ENCODE results near the gene POP4. TPM values are rescaled to one million over a fixed set of nuclear protein-coding genes. Genes with fewer than 3 reads are reported as not detected.

Gene POP4
- total RNA-seq, 2 donors from 2014 or later = 62.1 to 94.2 TPM

DNA sequence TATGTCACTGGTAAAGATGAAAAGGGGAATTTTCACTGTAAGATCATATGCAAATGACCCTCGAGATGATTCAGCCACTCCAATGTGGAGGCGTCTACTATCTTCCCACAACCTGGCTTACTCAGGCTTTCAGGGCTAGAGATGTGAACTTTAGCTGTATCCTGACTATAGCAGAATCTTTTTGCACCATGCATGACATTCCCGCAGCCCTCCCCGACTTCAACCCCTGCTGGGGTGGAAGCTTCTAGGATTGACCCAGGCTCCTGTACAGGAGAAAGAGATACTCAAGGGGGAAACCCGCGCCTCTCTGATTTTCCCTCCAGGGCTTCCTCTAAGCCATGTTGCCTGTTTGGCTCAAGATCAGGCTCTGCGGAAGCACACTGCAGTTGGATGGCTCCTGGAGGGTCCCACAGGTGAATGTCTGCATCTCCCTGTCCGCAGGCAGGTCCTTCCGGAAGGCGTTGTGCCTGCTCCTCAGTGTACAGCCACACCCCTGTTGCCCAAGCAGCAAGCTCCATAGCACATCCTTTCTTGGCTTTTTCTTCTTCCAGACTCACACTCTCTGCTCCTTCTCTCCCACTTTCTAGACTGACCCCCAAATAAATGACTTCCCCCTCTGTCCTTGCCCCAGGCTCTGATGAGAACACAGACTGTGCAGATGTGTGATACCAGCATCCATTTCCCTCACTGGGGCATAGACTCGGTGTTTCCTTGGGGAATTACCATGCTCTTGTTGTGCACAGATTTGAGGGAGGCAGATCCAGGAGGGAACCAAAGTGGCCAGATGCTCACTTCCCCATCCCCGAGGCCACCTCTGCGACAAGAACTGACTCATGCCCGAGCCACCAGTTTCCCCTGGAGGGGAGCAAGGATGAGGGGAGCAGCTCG is 29.1 kb upstream of the POP4 start:
- WGBS = 65% methylated on average over 15 of the region's 15 CpGs

DNA sequence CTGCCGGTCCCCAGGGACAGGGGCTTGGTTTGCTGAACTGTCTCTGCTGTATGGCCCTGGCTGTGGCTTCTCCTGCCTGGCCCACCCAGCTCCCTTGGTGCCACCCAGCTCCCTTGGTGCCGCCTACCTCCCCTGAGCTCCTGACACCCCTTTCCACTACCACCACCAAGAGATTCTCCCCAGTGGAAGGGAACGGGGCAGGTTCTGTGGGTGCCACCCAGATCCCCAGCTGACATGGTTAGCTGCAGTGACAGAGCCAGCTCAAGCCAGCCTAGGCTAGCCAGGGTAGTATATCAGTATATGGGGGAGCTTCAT is 28.5 kb upstream of the POP4 start:
- no peak for DNase-seq (ENCODE audit: low spot score)
- TF ChIP-seq, protein P1, sequence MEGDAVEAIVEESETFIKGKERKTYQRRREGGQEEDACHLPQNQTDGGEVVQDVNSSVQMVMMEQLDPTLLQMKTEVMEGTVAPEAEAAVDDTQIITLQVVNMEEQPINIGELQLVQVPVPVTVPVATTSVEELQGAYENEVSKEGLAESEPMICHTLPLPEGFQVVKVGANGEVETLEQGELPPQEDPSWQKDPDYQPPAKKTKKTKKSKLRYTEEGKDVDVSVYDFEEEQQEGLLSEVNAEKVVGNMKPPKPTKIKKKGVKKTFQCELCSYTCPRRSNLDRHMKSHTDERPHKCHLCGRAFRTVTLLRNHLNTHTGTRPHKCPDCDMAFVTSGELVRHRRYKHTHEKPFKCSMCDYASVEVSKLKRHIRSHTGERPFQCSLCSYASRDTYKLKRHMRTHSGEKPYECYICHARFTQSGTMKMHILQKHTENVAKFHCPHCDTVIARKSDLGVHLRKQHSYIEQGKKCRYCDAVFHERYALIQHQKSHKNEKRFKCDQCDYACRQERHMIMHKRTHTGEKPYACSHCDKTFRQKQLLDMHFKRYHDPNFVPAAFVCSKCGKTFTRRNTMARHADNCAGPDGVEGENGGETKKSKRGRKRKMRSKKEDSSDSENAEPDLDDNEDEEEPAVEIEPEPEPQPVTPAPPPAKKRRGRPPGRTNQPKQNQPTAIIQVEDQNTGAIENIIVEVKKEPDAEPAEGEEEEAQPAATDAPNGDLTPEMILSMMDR (IDR thresholded peaks at IDR 0.05) = no peak
- no peak for TF ChIP-seq POLR2AphosphoS5 (IDR thresholded peaks at IDR 0.05)
- TF ChIP-seq POLR2A (IDR thresholded peaks at IDR 0.05) = no peak
- WGBS = 78% methylated on average over 3 of the region's 3 CpGs
- Histone ChIP-seq H3K4me3 (no peak overlapping the region), H3K36me3 (no peaks in the 10 kb centered on the region), H3K27ac (no peak overlapping the region), H3K4me1 (replicated peaks) (no peaks in the 10 kb centered on the region), H3K9me3 (no peaks in the 10 kb centered on the region), H3K27me3 (replicated peaks; ENCODE audit: insufficient read depth) (peaks cover 3% of the 10 kb centered on the region)
- intact Hi-C loops (cut with DNase I) = no loop called here

More for the DNA sequence above, 29.1 kb upstream of the POP4 start:
- intact Hi-C loops (cut with DNase I) = no loop called here
- no peaks in the 10 kb centered on the region for H3K36me3 ChIP-seq
- peaks cover 3% of the 10 kb centered on the region for H3K27me3 ChIP-seq (replicated peaks; ENCODE audit: insufficient read depth)
- no peak for TF ChIP-seq POLR2A (IDR thresholded peaks at IDR 0.05)
- TF ChIP-seq, protein P1 (IDR thresholded peaks at IDR 0.05) = no peak
- no peaks in the 10 kb centered on the region for H3K9me3 ChIP-seq
- H3K4me1 ChIP-seq (replicated peaks) = no peaks in the 10 kb centered on the region
- no peak overlapping the region for H3K27ac ChIP-seq
- H3K4me3 ChIP-seq = no peak overlapping the region
- no peak for DNase-seq (ENCODE audit: low spot score)

DNA sequence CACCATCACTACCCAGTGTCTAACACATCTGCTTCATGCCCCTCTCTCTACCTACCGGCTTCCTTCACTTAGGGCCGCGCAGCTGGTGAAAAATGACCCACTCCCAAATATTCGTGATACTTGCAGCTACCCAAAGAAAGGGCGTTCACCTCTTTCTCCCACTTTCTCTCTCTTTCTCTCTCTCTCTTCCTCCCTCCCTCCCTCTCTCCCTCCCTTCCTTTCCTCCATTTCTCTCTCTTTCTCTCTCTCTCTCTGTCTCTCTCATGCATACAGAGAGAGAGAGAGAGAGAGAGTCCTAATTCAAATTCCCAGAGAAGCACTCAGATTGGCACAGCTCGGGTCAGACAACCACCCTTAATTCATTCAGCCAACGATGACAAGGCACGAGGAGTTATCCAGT is 27.7 kb upstream of the POP4 start:
- Histone ChIP-seq H3K36me3 (no peaks in the 10 kb centered on the region), H3K27ac (no peak overlapping the region), H3K9me3 (no peaks in the 10 kb centered on the region), H3K4me1 (replicated peaks) (no peaks in the 10 kb centered on the region), H3K4me3 (no peak overlapping the region), H3K27me3 (replicated peaks; ENCODE audit: insufficient read depth) (peaks cover 2% of the 10 kb centered on the region)
- 79% methylated on average over 8 of the region's 8 CpGs for WGBS
- intact Hi-C loops (cut with DNase I) = no loop called here
- no peak for DNase-seq (ENCODE audit: low spot score)
- TF ChIP-seq POLR2A (IDR thresholded peaks at IDR 0.05) (no peak), POLR2AphosphoS5 (IDR thresholded peaks at IDR 0.05) (no peak)
- TF ChIP-seq, protein P1 (IDR thresholded peaks at IDR 0.05) = no peak

DNA sequence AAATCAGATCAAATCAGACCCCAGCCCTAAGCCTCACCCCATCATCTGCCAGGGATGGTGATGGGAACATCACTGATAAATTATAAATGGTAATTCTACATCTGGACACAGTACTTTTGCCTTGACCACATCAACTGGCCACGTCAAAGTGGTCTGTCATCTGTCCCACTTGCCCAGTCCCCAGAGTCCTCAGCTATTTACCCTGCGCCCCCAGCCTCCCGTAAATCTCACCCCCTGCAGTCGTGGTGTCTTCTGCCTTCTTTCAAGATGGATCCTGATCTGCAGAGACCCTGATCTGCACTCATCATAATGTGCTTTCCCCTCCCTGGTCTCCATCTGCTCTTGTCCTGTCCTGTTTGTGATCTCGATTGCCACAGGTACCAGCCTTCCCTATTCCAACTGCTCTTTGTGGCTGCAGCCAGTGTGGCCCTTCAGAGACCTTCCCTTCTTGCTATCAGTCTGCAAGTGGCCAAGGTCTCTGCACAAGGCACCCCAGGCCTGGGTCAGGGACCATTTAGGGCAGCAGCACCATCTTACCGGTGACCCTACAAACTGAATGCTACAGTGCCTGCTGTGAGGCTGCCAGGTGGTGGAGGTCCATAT is 26.7 kb upstream of the POP4 start:
- intact Hi-C loops (cut with DNase I) = no loop called here
- TF ChIP-seq POLR2A (IDR thresholded peaks at IDR 0.05) = no peak
- TF ChIP-seq, protein P1 (IDR thresholded peaks at IDR 0.05) = no peak
- no peak for TF ChIP-seq POLR2AphosphoS5 (IDR thresholded peaks at IDR 0.05)
- Histone ChIP-seq H3K4me1 (replicated peaks) (no peaks in the 10 kb centered on the region), H3K4me3 (no peak overlapping the region), H3K27me3 (replicated peaks; ENCODE audit: insufficient read depth) (no peaks in the 10 kb centered on the region), H3K27ac (no peak overlapping the region), H3K9me3 (no peaks in the 10 kb centered on the region), H3K36me3 (no peaks in the 10 kb centered on the region)
- no peak for DNase-seq (ENCODE audit: low spot score)
- 84% methylated on average over 6 of the region's 6 CpGs for WGBS

DNA sequence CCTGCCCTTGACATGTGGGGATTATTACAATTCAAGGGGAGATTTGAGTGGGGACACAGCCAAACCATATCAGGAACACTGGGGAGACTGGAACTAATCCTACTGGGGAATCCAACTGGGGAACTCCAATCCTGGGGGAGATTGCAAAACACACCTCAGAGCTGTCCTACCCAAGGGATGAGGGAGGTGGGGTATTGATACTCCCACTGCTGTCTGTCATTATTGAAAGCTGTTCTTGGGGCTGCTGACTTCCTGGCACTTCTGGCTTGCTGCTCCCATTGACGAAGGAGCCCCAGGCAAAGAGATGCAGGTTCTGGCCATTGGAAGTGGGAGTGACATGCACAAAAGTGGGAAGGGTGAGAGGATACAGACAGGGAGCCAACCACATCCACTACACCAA is 24.7 kb upstream of the POP4 start:
- H3K36me3 ChIP-seq = no peaks in the 10 kb centered on the region

More for the DNA sequence above, 24.7 kb upstream of the POP4 start:
- no peak for DNase-seq (ENCODE audit: low spot score)
- Histone ChIP-seq H3K9me3 (no peaks in the 10 kb centered on the region), H3K27me3 (replicated peaks; ENCODE audit: insufficient read depth) (no peaks in the 10 kb centered on the region), H3K4me1 (replicated peaks) (no peaks in the 10 kb centered on the region), H3K27ac (no peak overlapping the region), H3K4me3 (no peak overlapping the region)
- intact Hi-C loops (cut with DNase I) = no loop called here
- 44% methylated on average over 1 of the region's 1 CpG for WGBS
- TF ChIP-seq, protein P1 (IDR thresholded peaks at IDR 0.05) = no peak
- no peak for TF ChIP-seq POLR2A (IDR thresholded peaks at IDR 0.05)
- TF ChIP-seq POLR2AphosphoS5 (IDR thresholded peaks at IDR 0.05) = no peak
